ENCODE measurements around the gene FBH1.
A peak's percentile ranks its signal among the peaks of the same experiment; 100 is the strongest.
"Not testable (repeated sequence)": the region's sequence is repeated elsewhere in the genome, so short reads cannot be mapped to it uniquely, and the experiment has no call there.

FBH1 gene

GRCh38 chr10:5873515-5873995, 16.5 kb upstream of the FBH1 start:
- DNase-seq = peak in 40 of 51 donors; percentile 6 to 84 (median 43)

DNA sequence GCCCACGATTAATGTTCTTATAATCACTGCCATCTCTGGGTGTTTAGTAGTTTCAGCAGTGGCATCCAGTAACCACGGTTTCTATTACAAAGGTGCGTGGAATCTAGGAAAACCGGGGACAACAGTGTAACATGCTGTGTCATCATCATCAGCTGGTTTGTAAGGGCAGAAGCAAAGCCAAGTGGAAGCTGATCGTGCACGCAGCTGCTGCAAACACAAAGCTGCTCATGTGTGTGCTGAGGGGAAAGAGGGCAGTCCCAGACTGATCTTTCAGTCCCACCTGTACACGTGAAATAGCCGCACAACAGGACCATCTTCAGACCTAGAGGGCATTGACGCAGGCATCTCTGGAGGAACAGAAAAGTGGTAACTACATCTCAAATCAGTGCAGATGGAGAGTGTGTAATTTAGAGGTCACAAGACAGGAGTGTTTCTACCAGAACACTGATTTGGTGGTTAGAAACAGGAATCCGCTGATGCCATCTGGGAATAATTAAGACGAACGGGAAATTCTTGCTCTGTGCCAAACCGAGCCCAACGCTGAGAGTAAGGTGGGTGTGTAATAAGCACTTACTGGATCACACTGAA, 13.8 kb upstream of the FBH1 start:
- peak in 2 of 51 donors; percentile 7 to 37 for DNase-seq

DNA sequence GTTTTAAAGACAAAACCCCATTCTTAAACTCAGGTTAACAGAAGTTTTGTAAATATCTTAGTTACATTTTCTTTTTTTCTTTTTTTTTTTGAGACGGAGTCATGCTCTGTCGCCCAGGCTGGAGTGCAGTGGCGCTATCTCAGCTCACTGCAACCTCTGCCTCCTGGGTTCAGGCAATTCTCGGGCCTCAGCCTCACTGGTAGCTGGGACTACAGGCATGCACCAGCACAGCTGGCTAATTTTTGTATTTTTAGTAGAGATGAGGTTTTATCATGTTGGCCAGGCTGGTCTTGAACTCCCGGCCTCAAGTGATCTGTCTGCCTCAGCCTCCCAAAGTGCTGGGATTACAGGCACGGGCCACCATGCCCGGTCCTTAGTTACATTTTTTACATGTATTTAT, 13.0 kb upstream of the FBH1 start:
- not testable (repeated sequence) for DNase-seq

- no peak for DNase-seq
Measured at GRCh38 chr10:5882961-5883360, 7.1 kb upstream of the FBH1 start.

GRCh38 chr10:5885619-5886018, 4.4 kb upstream of the FBH1 start:
- DNase-seq = no peak

GRCh38 chr10:5887029-5887428, 3.0 kb upstream of the FBH1 start:
- no peak for DNase-seq

- DNase-seq = no peak
Measured at GRCh38 chr10:5887641-5888040, 2.4 kb upstream of the FBH1 start.

- DNase-seq = peak in 2 of 51 donors; percentile 18 to 54
Measured at GRCh38 chr10:5888351-5888750, 1.7 kb upstream of the FBH1 start.

GRCh38 chr10:5888843-5889623, 1.0 kb upstream of the FBH1 start:
- peak in 13 of 51 donors; percentile 7 to 54 (median 32) for DNase-seq

DNA sequence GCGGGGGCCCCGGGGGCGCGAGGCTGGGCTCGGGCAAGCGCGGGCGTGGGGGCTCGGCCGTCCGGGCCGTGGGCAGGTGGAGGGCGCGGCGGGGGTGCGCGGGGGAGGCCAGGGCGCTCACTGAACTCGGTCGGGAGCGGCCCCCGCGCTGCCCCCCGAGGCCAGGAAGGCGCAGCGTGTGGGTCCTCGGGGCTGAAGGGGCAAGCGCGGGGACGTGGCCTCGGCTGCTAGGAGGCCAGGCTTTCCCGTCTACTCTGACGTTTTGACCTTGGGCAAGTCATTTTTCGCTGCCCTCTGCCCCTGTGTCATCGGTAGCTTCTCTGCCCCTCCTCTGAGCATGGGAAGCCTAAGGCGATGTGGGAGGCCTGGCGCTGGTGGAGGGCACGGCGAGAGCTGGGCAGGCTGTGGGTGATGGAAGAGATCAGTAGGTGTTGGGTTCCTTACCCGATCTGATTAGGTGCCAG, 441 bp downstream of the FBH1 start:
- peak in 2 of 51 donors; percentile 18 to 33 for DNase-seq

DNA sequence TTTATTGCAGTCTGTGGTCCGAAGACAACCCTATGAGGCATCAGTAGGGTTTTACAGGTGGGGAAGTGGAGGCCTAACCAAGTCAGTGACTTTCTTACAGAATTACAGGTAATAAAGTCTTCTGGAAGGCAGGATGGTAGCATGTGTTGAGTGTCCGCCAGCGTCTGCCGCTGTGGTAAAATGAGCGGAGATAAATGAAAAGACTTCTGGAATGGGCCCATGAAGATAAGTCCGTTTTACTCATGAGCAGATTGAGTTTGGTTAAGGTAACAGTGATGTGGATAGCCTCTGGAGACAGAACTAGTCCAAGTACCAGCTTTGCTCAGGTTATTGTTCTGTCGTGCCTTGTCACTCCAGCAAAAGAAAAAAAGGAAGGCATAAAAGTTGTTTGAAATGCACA, 966 bp downstream of the FBH1 start:
- DNase-seq = no peak

- no peak for DNase-seq
Measured at GRCh38 chr10:5892007-5892406, 2.0 kb downstream of the FBH1 start.

GRCh38 chr10:5893321-5893720, 3.3 kb downstream of the FBH1 start:
- no peak for DNase-seq

GRCh38 chr10:5894403-5894802, 4.4 kb downstream of the FBH1 start:
- no peak for DNase-seq

GRCh38 chr10:5894873-5895272, 4.8 kb downstream of the FBH1 start:
- no peak for DNase-seq

GRCh38 chr10:5895365-5895764, 5.3 kb downstream of the FBH1 start:
- no peak for DNase-seq

GRCh38 chr10:5895804-5896203, 5.8 kb downstream of the FBH1 start:
- no peak for DNase-seq

- no peak for DNase-seq
Measured at GRCh38 chr10:5896208-5897052, 6.4 kb downstream of the FBH1 start.

- DNase-seq = no peak
Measured at GRCh38 chr10:5897053-5897340, 7.0 kb downstream of the FBH1 start.

GRCh38 chr10:5897504-5897903, 7.5 kb downstream of the FBH1 start:
- no peak for DNase-seq

GRCh38 chr10:5898163-5898562, 8.1 kb downstream of the FBH1 start:
- no peak for DNase-seq

DNA sequence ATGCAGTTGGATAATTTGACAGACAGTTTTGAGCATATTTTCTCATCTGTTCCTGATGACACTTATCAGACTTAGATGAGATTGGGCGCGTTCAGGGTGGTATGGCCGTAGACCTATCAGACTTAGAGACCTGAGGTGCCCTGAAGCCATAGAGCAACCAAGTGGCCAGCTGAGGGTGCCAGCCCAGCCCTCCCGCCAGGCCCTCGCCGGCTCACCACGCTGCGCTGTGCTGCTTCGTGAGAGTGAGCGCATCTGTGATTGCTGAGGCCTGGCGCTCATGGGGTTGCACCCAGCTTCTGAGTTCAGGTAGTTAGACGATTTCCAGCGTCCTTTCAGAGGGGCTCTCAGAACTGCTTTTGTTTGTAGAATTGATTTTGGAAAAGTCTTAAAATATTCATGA, 10.2 kb downstream of the FBH1 start:
- DNase-seq = no peak

Measured in hypothalamus (tissue), 51 donors.